Fibroblast of pulmonary artery (primary cell): ENCODE measurements around the gene NOL4L.
"Not testable (repeated sequence)": the region's sequence is repeated elsewhere in the genome, so short reads cannot be mapped to it uniquely, and the experiment has no call there.

ENCODE experiments used
- DNase-seq: peaks from one replicate; pipeline ENCODE4 v3.0.0-alpha.2; 2010; ENCODE audit warnings: low read depth
- H3K4me3 ChIP-seq: replicated peaks from 2 replicates; pipeline ENCODE4 v1.5.1; 2011; ENCODE audit warnings: low read depth, mild to moderate bottlenecking, control low read depth, low read length, moderate library complexity
- CTCF ChIP-seq: IDR thresholded peaks from 2 replicates; pipeline ENCODE4 v1.5.1; 2011; ENCODE audit warnings: mild to moderate bottlenecking, control low read depth, low read length, inconsistent platforms; ENCODE audit errors: missing control alignments

The NOL4L gene

GRCh38 chr20:32580970-32581838 is 3.9 kb downstream of the NOL4L start:
- no peak for TF ChIP-seq CTCF
- DNase-seq: no peak
- no peak overlapping the region for H3K4me3 ChIP-seq

GRCh38 chr20:32580219-32580969 is 4.7 kb downstream of the NOL4L start:
- no peak overlapping the region for H3K4me3 ChIP-seq
- no peak for DNase-seq
- no peak for TF ChIP-seq CTCF

GRCh38 chr20:32578840-32579390 is 6.2 kb downstream of the NOL4L start:
- no peak for TF ChIP-seq CTCF
- DNase-seq: no peak
- H3K4me3 ChIP-seq: no peak overlapping the region

- not testable (repeated sequence) for DNase-seq, H3K4me3 ChIP-seq
Observed at GRCh38 chr20:32578062-32578461, 7.1 kb downstream of the NOL4L start.

- no peak for TF ChIP-seq CTCF
- DNase-seq: peak; percentile 55
- H3K4me3 ChIP-seq: no peak overlapping the region
Observed at GRCh38 chr20:32577657-32578056, 7.5 kb downstream of the NOL4L start.

- no peak overlapping the region for H3K4me3 ChIP-seq
- no peak for DNase-seq
- no peak for TF ChIP-seq CTCF
Observed at GRCh38 chr20:32577023-32577422, 8.1 kb downstream of the NOL4L start.

- DNase-seq: no peak
- TF ChIP-seq CTCF: no peak
- no peak overlapping the region for H3K4me3 ChIP-seq
Observed at GRCh38 chr20:32576560-32576959, 8.6 kb downstream of the NOL4L start.
